Measurements from ENCODE around the gene STXBP6. TPM values are rescaled to one million over a fixed set of nuclear protein-coding genes. Genes with fewer than 3 reads are reported as not detected.

STXBP6 gene
- total and polyA plus RNA-seq, 12 donors = 0.06 to 3.7 (median 0.68) TPM

DNA sequence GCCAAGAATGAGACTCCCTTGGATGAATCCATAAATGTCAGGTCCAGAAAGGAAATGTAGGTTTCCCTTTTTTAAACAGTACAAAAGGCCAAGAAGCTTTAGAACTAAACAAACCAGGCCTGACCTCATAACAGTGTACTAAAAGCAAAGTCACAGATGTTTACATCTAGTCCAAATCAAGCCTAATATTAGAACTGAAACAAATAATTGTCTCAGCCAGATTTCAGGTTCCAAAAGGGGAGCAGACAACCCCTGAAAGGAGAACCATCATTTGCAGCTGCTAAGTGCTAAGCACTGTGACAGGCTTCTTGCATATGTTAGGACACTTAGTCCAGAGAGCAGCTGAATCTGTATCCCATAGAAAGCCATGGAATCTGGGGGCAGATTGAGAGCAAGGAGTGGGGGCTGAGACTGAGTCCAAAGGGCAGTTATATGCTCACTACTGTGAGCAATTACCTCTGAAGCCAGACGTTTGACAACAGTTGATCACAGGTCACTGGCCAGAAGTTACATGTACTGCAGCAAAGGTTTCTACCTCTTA, 90.1 kb downstream of the STXBP6 start:
- DNase-seq = no peak
- Histone ChIP-seq H3K4me1 (replicated peaks in 1 of 2) (no peaks in the 10 kb centered on the region), H3K27me3 (no peaks in the 10 kb centered on the region), H3K36me3 (replicated peaks in 1 of 2) (no peaks in the 10 kb centered on the region), H3K4me3 (no peak overlapping the region), H3K27ac (no peak overlapping the region), H3K9me3 (replicated peaks in 1 of 3) (no peaks in the 10 kb centered on the region)
- TF ChIP-seq POLR2A (IDR thresholded peaks at IDR 0.05) = no peak
- TF ChIP-seq, protein P1, sequence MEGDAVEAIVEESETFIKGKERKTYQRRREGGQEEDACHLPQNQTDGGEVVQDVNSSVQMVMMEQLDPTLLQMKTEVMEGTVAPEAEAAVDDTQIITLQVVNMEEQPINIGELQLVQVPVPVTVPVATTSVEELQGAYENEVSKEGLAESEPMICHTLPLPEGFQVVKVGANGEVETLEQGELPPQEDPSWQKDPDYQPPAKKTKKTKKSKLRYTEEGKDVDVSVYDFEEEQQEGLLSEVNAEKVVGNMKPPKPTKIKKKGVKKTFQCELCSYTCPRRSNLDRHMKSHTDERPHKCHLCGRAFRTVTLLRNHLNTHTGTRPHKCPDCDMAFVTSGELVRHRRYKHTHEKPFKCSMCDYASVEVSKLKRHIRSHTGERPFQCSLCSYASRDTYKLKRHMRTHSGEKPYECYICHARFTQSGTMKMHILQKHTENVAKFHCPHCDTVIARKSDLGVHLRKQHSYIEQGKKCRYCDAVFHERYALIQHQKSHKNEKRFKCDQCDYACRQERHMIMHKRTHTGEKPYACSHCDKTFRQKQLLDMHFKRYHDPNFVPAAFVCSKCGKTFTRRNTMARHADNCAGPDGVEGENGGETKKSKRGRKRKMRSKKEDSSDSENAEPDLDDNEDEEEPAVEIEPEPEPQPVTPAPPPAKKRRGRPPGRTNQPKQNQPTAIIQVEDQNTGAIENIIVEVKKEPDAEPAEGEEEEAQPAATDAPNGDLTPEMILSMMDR (IDR thresholded peaks at IDR 0.05) = no peak
- 27 to 67% (median 37%) methylated on average over 1 of the region's 1 CpG for WGBS, 4 donors
- intact Hi-C loops (cut with DNase I) = no loop called here

DNA sequence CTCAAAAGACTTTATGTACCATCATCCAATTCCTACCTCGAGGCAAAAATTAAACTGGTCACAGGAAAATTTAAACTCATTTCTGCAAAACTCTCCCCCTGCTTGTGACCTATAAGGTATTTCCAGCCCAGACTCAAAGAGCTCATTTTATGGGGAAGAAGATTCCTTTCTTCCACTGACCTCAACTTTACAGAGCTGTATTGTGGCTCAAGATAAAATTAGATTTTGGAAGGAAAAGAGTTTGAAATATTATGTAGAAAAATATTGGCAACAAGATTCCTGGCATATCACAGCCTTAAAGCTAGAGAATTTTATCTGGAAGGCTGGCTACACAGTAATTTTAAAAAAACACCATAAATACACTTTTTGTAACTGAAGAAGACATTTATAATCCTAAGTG, 91.7 kb downstream of the STXBP6 start:
- H3K36me3 ChIP-seq (replicated peaks in 1 of 2) = no peaks in the 10 kb centered on the region
- DNase-seq = no peak
- peaks cover 5% of the 10 kb centered on the region for H3K27me3 ChIP-seq
- H3K4me3 ChIP-seq = no peak overlapping the region
- H3K27ac ChIP-seq = no peak overlapping the region
- H3K9me3 ChIP-seq (replicated peaks in 1 of 3) = no peaks in the 10 kb centered on the region
- intact Hi-C loops (cut with DNase I) = no loop called here
- WGBS, 4 donors = 43 to 53% (median 46%) methylated on average over 1 of the region's 1 CpG
- no peaks in the 10 kb centered on the region for H3K4me1 ChIP-seq (replicated peaks in 1 of 2)
- TF ChIP-seq, protein P1 (IDR thresholded peaks at IDR 0.05) = no peak
- no peak for TF ChIP-seq POLR2A (IDR thresholded peaks at IDR 0.05)

- H3K27ac ChIP-seq = no peak overlapping the region
- TF ChIP-seq, protein P1 (IDR thresholded peaks at IDR 0.05) = no peak
- no peak for TF ChIP-seq POLR2A (IDR thresholded peaks at IDR 0.05)
- intact Hi-C loops (cut with DNase I) = no loop called here
- peaks cover 5% of the 10 kb centered on the region for H3K27me3 ChIP-seq
- 81 to 92% (median 86%) methylated on average over 1 of the region's 1 CpG for WGBS, 4 donors
- H3K36me3 ChIP-seq (replicated peaks in 1 of 2) = no peaks in the 10 kb centered on the region
- DNase-seq = no peak
- H3K9me3 ChIP-seq (replicated peaks in 1 of 3) = no peaks in the 10 kb centered on the region
- H3K4me3 ChIP-seq = no peak overlapping the region
- H3K4me1 ChIP-seq (replicated peaks in 1 of 2) = no peaks in the 10 kb centered on the region
These were observed 92.1 kb downstream of the STXBP6 start for GRCh38 chr14:24957814-24958213.

- H3K4me1 ChIP-seq (replicated peaks in 1 of 2) = no peaks in the 10 kb centered on the region
- no peaks in the 10 kb centered on the region for H3K36me3 ChIP-seq (replicated peaks in 1 of 2)
- intact Hi-C loops (cut with DNase I) = no loop called here
- WGBS, 4 donors = 80 to 91% (median 84%) methylated on average over 4 of the region's 4 CpGs
- no peak overlapping the region for H3K4me3 ChIP-seq
- H3K27ac ChIP-seq = no peak overlapping the region
- DNase-seq = no peak
- no peaks in the 10 kb centered on the region for H3K9me3 ChIP-seq (replicated peaks in 1 of 3)
- peaks cover 5% of the 10 kb centered on the region for H3K27me3 ChIP-seq
- no peak for TF ChIP-seq POLR2A (IDR thresholded peaks at IDR 0.05)
- TF ChIP-seq, protein P1 (IDR thresholded peaks at IDR 0.05) = no peak
These were observed 93.8 kb downstream of the STXBP6 start for GRCh38 chr14:24956104-24956503.
